Measurements from ENCODE around the gene WDR48.

WDR48 gene

GRCh38 chr3:39124876-39125840 is 73.3 kb downstream of the WDR48 start:
- no peak for DNase-seq (ENCODE audit: low read depth)

DNA sequence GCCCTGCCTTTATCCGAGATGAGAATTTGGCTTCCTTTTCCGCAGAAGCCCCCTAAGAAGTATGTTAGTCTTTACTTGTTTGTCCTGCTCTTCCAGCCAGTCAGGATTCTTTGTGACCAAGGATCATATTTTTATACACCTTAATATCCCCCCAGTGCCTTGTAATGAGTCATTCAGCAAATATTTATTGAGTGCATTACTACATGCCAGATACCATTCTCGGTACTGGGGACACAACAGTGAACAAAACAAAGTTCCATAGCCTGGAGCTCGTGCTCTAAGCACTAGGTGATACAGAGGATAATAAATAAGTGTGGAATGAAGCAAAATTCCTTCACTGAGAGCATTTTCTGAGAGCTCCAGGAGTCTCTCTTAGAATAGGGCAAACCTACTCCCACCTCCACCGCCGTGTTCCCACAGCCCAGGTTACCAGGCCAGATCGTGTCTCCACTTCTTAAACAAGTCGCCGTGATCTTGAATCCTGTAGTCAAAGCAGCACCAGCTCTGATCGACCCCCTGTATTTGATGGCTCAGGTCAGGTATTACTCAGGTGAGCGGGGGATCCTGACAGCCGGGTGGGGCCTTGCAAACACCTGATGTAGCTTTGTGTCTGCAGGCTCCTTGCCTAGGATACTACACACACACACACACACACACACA is 74.2 kb downstream of the WDR48 start:
- no peak for DNase-seq (ENCODE audit: low read depth)

GRCh38 chr3:39126532-39127071 is 74.8 kb downstream of the WDR48 start:
- DNase-seq (ENCODE audit: low read depth): no peak

DNA sequence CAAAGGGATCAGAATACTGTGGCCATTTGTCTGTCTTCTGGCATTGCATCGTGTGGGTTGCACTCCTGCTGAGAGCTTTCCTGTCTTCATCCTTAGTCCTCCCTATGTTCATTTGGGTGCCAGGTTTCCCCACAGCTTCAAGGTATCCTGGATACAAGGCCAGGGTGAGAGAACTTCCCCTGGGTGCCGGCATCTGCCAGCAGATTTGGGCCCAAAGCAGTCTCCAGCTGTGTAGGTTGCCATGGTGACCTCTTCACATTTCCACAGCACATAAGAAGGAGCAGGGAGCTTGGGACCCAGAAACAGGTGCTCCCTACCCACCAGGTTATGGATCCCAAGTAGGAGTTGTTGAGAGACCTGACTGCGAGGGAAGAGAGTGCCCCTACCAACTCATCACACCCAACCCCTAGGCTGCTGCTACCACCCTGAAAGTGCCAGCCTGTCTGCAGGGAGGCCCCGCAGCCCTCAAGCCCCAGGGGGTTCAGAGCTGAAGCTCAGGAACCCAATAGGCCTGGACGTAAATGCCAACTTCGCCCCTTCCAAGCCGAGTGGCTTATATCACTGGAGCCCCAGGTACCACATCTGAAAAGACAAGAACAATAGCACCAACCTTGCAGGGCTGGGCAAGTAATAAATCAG is 75.6 kb downstream of the WDR48 start:
- DNase-seq (ENCODE audit: low read depth): no peak

- no peak for DNase-seq (ENCODE audit: low read depth)
Measured at GRCh38 chr3:39127908-39128304, 76.1 kb downstream of the WDR48 start.

- no peak for DNase-seq (ENCODE audit: low read depth)
Measured at GRCh38 chr3:39128951-39129350, 77.1 kb downstream of the WDR48 start.

DNA sequence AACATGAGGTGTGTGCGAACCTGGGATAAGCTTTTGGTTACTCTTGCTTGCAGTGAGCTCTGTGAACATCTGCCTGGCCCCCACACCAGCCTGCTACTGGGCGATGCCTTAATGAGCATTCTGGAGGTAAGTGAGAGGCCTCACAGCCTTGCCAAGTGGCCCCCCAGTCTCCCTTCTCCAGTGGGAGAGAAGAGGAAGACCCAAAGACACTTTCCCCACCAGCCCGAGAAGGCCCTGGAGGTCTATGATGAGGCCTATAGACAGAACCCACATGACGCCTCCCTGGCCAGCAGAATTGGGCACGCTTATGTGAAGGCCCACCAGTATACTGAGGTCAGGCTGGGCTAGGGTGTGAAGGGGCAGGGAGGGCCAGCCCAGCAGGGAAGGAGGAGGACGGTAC is 78.2 kb downstream of the WDR48 start:
- no peak for DNase-seq (ENCODE audit: low read depth)

DNA sequence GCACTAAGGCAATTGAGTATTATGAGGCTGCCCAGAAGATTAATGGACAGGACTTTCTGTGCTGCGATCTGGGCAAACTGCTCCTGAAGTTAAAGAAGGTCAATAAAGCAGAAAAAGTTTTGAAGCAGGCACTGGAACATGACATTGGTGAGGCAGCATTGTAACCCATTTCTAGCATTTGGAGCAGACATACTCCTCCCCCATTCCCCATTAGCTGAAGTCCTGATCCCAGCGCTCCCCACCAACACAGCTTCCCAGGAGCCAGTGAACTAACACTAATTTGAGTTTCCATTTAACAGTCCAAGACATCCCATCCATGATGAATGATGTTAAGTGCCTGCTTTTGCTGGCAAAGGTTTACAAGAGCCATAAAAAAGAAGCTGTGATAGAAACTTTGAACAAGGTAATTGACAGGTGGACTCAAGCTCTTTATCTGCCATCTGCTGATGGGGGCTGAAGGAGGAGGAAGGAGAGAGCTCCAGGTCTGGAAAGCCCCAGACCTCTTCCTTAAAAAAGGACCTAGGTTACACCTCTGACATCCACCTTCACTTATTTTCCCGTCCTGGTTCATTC is 79.0 kb downstream of the WDR48 start:
- DNase-seq (ENCODE audit: low read depth): no peak

DNA sequence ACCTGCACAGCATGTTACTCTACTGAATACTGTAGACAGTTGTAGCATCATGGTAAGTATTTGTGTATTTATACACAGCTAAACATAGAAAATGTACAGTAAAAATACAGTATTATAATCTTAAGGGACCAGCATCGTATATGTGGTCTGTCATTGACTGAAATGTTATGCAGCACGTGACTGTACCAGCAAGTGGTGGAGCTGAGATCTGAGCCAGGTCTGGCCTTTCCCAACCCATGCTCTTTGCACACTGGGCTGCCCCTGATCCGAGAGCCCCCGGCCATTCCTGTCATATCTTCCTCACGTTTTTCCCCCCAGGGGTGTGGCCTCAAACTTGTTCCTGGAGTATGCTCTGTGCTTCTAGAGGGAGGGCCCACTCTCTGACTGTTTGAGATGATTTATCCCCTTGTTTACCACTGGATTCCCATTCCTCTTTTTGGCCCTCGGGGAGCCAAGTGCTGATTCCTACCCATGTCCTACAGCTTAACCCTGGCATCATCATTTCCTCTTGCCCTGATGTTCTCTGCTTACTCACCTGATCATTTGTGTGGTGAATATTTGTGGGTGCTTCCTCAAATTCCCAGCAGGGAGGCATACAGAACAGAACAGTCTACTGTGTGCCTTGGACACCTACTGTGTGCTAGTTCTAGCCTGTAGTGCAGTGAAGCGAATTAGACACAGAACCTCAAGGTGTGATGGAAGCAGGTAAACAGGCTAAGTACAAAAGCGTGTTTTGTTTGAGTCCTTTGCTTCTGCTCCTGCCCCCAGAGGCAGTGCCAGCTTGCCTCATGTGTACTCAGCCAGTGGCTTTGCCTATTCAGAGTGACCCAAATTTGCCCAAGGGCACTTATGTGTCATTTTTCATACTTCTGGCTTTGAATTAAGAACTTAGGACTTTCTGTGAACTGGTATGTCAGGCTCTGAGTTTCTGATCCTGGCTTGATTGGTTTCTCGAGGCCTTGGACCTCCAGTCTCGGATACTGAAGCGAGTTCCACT is 80.6 kb downstream of the WDR48 start:
- DNase-seq (ENCODE audit: low read depth): no peak

DNA sequence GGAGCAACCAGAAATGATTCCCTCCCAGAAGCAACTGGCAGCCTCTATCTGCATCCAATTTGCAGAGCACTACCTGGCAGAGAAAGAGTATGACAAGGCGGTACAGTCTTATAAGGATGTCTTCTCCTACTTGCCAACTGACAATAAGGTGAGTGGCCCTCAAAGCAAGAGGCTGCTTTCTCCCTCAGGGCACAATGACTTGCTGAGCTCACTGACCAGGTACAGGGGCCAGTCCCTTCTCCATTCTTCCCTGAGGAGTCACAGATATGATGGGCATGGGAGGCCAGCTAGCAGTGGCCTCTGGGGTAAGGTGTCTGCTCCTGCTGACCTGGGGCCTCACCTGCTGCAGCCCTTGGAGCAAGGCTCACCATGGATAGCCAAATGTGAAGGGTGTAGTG is 81.3 kb downstream of the WDR48 start:
- DNase-seq (ENCODE audit: low read depth): no peak

GRCh38 chr3:39133822-39134221 is 82.0 kb downstream of the WDR48 start:
- DNase-seq (ENCODE audit: low read depth): no peak

DNA sequence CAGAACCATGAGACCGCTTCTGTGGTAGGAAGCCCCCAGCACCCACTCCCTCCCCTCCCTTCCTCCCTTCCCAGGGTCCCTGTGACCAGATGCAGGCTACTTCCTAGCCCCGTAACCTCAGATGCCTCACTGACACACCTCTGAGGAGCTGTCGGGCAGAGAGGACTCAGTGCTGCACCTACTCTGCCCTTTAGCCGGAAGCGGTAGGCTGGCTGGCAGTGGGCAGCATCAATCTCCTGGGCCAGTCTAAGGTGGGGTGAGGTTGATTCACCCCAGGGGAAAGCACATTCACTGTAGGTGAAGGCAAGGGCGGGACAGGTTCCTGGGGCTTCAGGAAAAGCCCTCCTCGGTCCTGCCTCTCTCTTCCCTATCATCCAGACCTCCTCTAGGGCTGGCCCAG is 82.5 kb downstream of the WDR48 start:
- no peak for DNase-seq (ENCODE audit: low read depth)

GRCh38 chr3:39135170-39135805 is 83.5 kb downstream of the WDR48 start:
- DNase-seq (ENCODE audit: low read depth): no peak

DNA sequence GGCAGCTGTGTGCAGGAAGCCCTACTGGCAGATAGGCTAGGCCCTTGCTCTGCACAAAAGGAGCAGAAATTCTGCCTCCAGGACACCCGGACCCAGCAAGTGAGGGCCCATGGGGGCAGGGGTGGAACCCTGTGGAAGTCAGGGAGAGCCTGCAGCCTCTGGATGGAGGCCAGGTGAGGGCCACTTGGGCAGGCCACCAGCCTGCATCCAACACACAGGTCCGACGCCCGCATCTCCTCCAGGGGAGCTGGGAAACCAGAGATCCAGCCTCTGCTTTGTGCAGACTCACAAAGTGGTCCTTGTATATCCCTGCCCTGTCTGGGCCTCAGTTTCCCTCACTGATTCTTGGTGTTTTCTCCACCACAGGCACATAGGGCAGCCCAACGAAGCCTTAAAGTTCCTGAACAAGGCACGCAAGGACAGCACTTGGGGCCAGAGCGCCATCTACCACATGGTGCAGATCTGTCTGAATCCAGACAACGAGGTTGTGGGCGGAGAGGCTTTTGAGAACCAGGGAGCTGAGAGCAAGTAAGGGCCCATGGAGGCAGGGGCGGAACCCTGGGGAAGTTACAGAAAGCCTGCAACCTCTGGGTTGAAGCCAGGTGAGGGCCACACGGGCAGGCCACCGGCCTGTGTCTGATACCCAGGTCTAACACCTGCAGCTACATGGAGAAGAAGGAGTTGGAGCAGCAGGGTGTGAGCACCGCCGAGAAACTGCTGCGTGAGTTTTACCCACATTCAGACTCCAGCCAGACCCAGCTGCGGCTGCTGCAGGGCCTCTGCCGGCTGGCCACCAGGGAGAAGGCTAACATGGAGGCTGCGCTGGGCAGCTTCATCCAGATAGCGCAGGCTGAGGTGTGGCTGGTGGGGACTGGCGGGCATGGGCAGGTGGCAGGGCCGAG is 85.0 kb downstream of the WDR48 start:
- DNase-seq (ENCODE audit: low read depth): no peak

DNA sequence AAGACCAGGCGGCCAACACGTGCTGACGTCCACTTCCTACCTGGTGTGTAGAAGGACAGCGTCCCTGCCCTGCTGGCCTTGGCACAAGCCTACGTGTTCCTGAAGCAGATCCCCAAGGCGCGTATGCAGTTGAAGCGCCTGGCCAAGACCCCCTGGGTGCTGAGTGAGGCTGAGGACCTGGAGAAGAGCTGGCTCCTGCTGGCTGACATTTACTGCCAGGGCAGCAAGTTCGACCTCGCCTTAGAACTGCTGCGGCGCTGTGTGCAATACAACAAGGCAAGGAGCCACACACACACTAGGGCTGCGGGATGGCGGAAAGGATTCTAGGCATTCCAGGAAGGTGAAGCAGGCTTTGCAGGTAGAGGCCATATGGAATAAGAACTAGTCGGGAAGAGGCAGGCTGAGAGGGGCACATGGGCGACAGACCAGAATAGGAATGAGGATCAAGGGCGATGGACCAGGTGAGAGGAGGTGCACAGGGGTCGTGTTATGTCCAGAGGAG is 85.7 kb downstream of the WDR48 start:
- DNase-seq (ENCODE audit: low read depth): no peak

DNA sequence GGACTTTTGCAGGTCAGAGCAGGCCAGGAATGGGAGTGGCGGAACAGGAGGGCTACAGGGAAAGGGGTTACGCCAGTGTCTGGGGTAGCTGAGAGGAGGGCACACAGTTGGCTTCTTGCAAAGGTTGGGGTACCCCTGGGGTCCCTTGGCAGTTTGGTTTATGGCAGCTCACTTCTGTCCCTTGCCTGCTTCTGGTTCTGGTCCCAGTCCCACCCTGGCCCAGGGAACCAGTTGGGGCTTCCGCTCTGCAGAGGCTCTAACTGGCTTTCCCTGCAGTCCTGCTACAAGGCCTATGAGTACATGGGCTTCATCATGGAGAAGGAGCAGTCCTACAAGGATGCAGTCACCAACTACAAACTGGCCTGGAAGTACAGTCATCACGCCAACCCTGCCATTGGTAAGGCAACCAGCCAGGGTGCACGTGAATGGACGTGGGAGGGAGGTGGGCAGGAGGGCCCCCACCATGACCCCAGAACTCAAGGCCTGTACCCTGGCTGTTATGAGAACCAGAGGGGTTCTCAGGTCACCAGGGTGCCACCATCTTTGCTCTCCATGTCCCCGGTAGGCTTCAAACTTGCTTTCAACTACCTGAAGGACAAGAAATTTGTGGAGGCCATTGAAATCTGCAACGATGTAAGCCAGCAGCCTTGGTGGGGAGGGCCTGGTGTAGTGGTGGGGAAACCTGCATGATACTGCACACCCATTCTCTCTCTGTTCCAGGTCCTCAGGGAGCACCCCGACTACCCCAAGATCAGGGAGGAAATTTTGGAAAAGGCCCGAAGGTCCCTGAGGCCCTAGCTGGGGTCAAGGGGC is 86.4 kb downstream of the WDR48 start:
- no peak for DNase-seq (ENCODE audit: low read depth)

DNA sequence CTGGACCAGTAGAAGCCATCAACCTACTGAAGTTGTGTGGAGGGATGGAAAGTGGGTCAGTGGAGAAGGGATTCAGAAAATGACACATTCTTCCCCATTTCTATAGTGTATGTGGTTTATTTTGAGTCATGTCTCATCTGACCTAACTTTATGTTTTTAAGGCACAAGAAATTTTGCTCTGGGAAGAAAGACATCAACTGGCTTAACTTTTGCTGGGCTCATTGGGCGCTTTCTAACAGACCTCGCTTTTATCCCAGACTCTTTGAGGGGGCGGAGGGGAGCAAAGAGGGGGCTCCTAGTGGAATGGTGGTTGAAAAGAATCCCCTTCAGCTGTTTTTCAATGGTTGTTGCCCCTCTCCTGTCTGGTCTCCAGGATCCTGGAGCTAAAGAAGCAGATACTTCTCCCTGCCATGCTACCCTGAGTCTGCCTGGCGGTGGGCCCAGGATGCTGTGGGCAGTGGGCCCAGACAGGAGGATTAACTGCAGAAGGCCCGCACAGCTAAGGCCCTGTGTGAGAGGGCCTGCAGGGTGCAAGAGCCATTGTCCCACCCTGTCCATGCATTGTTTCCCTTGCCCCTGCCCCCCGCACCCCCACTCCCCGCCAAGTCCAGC is 87.1 kb downstream of the WDR48 start:
- DNase-seq (ENCODE audit: low read depth): no peak

- DNase-seq (ENCODE audit: low read depth): no peak
Measured at GRCh38 chr3:39139442-39139841, 87.6 kb downstream of the WDR48 start.

Data from HS-27A (cell line).